Measurements from ENCODE around the gene MOK.

GRCh38 chr14:102293781-102294180 is 11.2 kb downstream of the MOK start:
- TF ChIP-seq POLR2A (IDR thresholded peaks at IDR 0.05) (no peak), CTCF (IDR thresholded peaks at IDR 0.05 in 4 of 5, conservative IDR thresholded peaks at IDR 0.05 in 1 of 5) (no peak)
